Activated naive CD4-positive, alpha-beta T cell treated with anti-CD3 and anti-CD28 coated beads for 36 hours (primary cell): ENCODE data around the gene MEI4. TPM values are rescaled to one million over a fixed set of nuclear protein-coding genes. Genes with fewer than 3 reads are reported as not detected.

Experiments
- CTCF ChIA-PET: fragments of 350-600 bp; sonication (Branson Sonifier 250); formaldehyde crosslinking; loops from one replicate; lab custom pipeline; 2021; ENCODE audit warnings: antibody characterized with exemption; lab: Charles Lee
- DNase-seq: peaks from one replicate; pipeline ENCODE4 v3.0.0-alpha.2; 2020
- H3K27ac Mint-ChIP-seq: one replicate; pipeline ENCODE4 v1.8.0; 2021; ENCODE audit warnings: mild to moderate bottlenecking, mixed read lengths
- H3K27me3 Mint-ChIP-seq: one replicate; pipeline ENCODE4 v1.8.0; 2021; ENCODE audit warnings: low read depth, mixed read lengths
- H3K36me3 Mint-ChIP-seq: one replicate; pipeline ENCODE4 v1.8.0; 2021; ENCODE audit warnings: low read depth, mixed read lengths
- H3K4me1 Mint-ChIP-seq: one replicate; pipeline ENCODE4 v1.8.0; 2021; ENCODE audit warnings: low read depth, mixed read lengths
- H3K4me3 Mint-ChIP-seq: one replicate; pipeline ENCODE4 v1.8.0; 2021; ENCODE audit warnings: mild to moderate bottlenecking, moderate library complexity, mixed read lengths
- H3K9me3 Mint-ChIP-seq: one replicate; pipeline ENCODE4 v1.8.0; 2021; ENCODE audit warnings: mixed read lengths
- intact Hi-C: fragments of 100-400 bp; cut with micrococcal nuclease; formaldehyde crosslinking; loops from one replicate; pipeline ENCODE4 v1.15.1; 2023
- total RNA-seq, 2 experiments: library from RNA; stranded (reverse); gene quantifications; one replicate each; pipeline ENCODE4 v1.2.3, GENCODE V29; 2021

Gene MEI4
- total RNA-seq, 2 experiments from 2014 or later, result not detected

DNA sequence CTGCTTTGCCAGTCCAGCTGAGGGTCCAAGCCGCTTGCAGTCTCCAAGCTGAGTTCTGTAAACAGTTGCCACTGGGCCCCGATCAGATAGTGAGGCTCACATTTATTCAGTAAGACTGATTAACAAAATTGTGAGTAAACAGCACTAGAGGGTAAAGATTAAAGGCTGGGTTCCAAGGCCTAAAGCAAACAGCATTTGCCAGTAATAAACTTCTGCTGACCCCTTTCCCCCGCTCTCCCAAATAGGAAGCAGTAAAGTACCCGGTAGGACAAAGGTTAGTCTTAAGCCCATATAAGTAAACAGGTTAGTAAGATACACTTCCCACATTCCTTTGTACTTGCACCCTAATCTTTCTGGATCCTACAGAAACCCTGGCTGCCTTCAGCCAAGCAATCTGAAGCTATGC is 181.8 kb downstream of the MEI4 start:
- H3K27ac Mint-ChIP-seq, result no peak overlapping the region
- H3K4me3 Mint-ChIP-seq, result no peak overlapping the region
- H3K27me3 Mint-ChIP-seq, result no peaks in the 10 kb centered on the region
- no peaks in the 10 kb centered on the region for H3K36me3 Mint-ChIP-seq
- H3K4me1 Mint-ChIP-seq, result no peaks in the 10 kb centered on the region
- DNase-seq, result no peak
- H3K9me3 Mint-ChIP-seq, result no peaks in the 10 kb centered on the region
- CTCF ChIA-PET, result no interaction called here
- intact Hi-C loops, result no loop called here

DNA sequence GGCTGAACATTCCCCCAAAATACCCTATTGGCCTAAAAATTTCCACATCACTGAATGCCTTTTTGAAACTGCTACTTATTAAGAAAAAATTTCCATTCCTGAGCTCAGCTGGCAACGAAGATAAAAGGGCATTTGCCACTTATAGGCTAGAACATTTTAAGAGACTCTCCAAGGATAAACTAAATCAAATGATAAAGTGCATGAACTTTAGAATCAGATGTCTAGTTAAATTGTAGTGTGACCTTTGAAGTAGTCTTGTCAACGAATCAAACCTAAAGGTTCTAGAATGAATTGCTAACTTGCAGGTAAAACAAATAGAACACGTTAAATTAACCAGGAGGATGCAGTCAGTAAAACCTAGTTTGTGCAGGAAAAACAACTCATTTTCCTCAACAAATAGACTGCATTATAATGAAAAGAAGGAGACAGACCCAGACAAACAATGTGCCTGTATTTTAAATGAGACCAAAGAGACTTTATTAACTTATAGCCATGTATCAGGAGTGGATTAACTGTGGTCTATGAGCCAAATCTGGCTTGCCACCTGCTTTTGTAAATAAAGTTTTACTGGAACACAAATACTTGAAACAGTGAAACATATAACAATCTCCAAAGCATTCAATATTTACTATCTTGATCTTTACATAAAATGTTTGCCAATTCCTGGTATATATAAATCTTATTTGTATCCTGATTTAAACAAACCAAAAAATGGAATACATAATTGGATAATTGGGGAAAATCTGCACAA is 184.4 kb downstream of the MEI4 start:
- Mint-ChIP-seq H3K4me3 (no peak overlapping the region), H3K9me3 (no peaks in the 10 kb centered on the region), H3K27ac (no peak overlapping the region), H3K27me3 (no peaks in the 10 kb centered on the region), H3K4me1 (no peaks in the 10 kb centered on the region), H3K36me3 (no peaks in the 10 kb centered on the region)
- CTCF ChIA-PET, result interaction anchor here (0.7 kb wide), 1 partner anchor 83 kb away, joined by 3 read pairs; no protein-coding TSS in a partner anchor
- DNase-seq, result no peak
- intact Hi-C loops, result no loop called here

DNA sequence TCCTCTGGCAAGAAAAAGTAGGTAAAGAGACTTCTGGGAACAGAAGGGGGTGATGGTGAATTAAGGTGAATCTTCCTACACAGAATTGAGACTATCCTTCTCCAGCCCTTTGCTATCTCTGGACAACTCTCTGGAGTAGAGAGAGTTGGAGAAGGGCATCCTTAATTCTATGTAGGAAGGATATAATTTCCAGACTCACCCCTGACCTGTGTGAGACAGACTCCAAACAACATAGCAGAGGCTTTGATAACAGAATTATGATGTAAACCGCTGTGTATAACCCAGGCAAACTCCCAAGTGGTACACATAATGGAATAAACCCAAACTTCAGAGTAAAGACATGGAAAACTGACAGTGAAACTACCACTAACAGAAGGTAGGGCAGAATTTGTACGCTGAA is 186.5 kb downstream of the MEI4 start:
- no peak overlapping the region for H3K27ac Mint-ChIP-seq
- DNase-seq, result no peak
- intact Hi-C loops, result no loop called here
- H3K27me3 Mint-ChIP-seq, result no peaks in the 10 kb centered on the region
- CTCF ChIA-PET, result no interaction called here
- H3K36me3 Mint-ChIP-seq, result no peaks in the 10 kb centered on the region
- no peak overlapping the region for H3K4me3 Mint-ChIP-seq
- H3K4me1 Mint-ChIP-seq, result no peaks in the 10 kb centered on the region
- no peaks in the 10 kb centered on the region for H3K9me3 Mint-ChIP-seq

DNA sequence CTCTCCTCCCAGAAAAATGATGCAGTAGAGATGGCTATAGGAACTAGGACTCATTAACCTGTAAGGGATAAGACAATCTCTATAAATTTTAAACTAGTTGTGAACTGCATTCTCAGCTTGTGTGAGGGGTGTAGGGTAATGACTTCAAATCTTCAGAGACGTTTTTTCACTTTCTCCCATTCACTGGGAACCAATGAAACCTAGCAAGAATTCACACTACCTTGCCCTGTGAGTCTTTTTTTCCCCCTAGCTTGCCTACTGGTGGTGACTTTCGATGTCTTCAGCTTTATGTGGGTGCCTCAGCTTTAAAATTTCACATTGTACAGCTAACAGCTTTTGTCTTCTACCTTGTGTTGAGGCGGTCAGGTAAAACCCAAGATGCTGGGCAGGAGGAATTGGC is 192.0 kb downstream of the MEI4 start:
- no peaks in the 10 kb centered on the region for H3K4me1 Mint-ChIP-seq
- intact Hi-C loops, result no loop called here

DNA sequence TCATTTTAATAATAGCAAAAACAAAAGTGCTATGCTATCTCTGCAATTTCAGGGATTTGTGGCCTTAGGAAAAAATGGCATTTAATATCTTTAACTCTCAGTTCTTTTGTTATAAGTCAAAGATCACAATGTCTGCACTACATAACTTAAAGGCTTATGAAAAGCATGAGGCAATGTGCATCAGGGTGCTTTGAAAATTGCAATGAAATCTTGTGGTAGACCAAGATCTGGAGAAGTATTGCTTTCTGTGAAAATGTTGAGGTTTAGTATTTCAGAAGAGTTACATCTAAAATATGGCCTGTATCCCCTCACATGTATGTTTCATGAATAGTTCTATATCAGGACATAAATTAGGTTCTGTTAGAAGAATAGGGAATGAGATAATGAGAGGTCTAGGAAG is 200.6 kb downstream of the MEI4 start:
- peaks cover 2% of the 10 kb centered on the region for H3K9me3 Mint-ChIP-seq
- no peak for DNase-seq
- intact Hi-C loops, result no loop called here
- H3K36me3 Mint-ChIP-seq, result no peaks in the 10 kb centered on the region
- no peak overlapping the region for H3K27ac Mint-ChIP-seq
- H3K27me3 Mint-ChIP-seq, result no peaks in the 10 kb centered on the region
- H3K4me1 Mint-ChIP-seq, result no peaks in the 10 kb centered on the region
- CTCF ChIA-PET, result interaction anchor here (0.5 kb wide), 1 partner anchor 1854 kb away, joined by 3 read pairs; no protein-coding TSS in a partner anchor
- no peak overlapping the region for H3K4me3 Mint-ChIP-seq

More for the DNA sequence above, 192.0 kb downstream of the MEI4 start:
- Mint-ChIP-seq H3K36me3 (no peaks in the 10 kb centered on the region), H3K27me3 (no peaks in the 10 kb centered on the region), H3K27ac (no peak overlapping the region), H3K9me3 (peaks cover 2% of the 10 kb centered on the region), H3K4me3 (no peak overlapping the region)
- DNase-seq, result no peak
- CTCF ChIA-PET, result no interaction called here

DNA sequence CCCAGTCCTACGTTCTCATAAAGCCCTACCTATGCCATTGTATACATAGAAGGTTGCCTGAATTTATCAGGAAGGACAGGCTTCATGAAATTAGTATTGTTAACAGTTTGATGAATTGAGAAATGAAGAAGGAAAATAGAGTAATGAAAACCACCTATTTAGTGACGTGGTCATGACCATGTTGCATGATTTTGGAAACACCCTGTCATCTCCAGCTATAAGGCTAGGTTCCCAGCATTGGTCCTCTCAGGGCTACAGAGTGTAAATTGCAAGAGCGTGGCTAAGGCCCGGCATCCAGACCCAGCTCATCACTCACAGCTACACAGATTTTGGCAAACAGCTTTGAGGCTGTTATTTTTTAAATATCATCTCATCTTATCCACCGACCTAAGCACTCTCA is 203.6 kb downstream of the MEI4 start:
- no peaks in the 10 kb centered on the region for H3K9me3 Mint-ChIP-seq
- DNase-seq, result no peak
- no peak overlapping the region for H3K4me3 Mint-ChIP-seq
- H3K36me3 Mint-ChIP-seq, result no peaks in the 10 kb centered on the region
- CTCF ChIA-PET, result no interaction called here
- no peaks in the 10 kb centered on the region for H3K27me3 Mint-ChIP-seq
- no peak overlapping the region for H3K27ac Mint-ChIP-seq
- no peaks in the 10 kb centered on the region for H3K4me1 Mint-ChIP-seq
- intact Hi-C loops, result no loop called here

DNA sequence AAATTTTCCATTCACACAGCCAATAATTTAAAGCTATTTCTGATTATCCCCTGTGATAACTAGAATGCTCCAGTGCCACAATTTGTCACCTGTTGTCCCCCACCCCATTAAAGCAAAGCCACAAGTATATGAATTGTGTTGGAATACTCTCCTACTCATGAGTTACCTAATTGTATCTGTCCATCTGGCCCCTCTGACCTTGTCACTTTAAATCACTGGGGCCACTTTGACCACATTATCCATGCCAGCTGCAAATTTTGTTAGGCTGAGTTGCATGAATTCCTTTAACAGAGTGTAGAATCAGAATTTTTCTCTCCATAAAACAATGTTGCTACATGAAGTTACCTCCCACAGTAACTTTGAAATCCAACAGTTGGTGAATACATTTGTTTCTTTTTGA is 204.6 kb downstream of the MEI4 start:
- no peaks in the 10 kb centered on the region for H3K4me1 Mint-ChIP-seq
- no peaks in the 10 kb centered on the region for H3K36me3 Mint-ChIP-seq
- no peaks in the 10 kb centered on the region for H3K9me3 Mint-ChIP-seq
- H3K4me3 Mint-ChIP-seq, result no peak overlapping the region
- DNase-seq, result no peak
- CTCF ChIA-PET, result no interaction called here
- no peak overlapping the region for H3K27ac Mint-ChIP-seq
- intact Hi-C loops, result no loop called here
- no peaks in the 10 kb centered on the region for H3K27me3 Mint-ChIP-seq

DNA sequence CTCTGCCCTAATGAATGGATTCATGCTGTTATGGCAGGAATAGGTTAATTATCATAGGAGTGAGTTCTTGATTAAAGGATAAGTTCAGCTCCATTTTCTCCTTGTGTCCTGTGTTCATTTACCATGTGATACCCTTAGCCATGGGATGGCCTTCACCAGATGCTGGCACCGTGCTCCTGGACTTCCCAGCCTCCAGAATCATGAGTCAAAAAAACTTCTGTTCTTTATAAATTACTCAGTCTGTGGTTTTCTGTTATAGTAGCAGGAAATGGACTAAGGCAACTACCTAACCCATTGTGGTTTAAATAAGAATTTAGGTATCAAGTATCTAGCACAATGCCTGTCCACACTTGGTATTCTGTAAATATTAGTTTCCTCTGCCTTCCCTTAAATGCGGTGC is 223.5 kb downstream of the MEI4 start:
- no peaks in the 10 kb centered on the region for H3K4me1 Mint-ChIP-seq
- peaks cover 11% of the 10 kb centered on the region for H3K9me3 Mint-ChIP-seq
- H3K36me3 Mint-ChIP-seq, result no peaks in the 10 kb centered on the region
- intact Hi-C loops, result no loop called here
- H3K27me3 Mint-ChIP-seq, result no peaks in the 10 kb centered on the region
- CTCF ChIA-PET, result no interaction called here
- no peak for DNase-seq
- H3K4me3 Mint-ChIP-seq, result no peak overlapping the region
- no peak overlapping the region for H3K27ac Mint-ChIP-seq

DNA sequence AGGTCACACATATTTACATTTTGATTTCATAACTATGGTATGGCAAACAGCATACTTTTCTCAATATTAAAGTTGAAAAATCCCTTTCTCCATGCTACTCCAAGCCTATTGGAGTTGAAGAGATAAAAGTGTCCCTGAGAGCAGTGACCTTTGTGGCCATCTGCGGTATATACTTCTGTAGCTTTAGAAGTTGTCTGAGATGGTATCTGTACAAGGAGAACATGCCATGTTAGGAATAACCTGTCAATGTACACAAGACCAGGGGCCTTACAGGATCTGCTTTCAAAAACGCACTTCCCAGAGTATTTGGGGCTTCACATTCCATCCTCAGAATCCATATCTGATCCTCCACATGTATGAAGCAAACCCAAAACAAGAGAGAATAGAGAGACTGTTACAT is 226.7 kb downstream of the MEI4 start:
- intact Hi-C loops, result no loop called here
- H3K9me3 Mint-ChIP-seq, result peaks cover 6% of the 10 kb centered on the region
- no peaks in the 10 kb centered on the region for H3K27me3 Mint-ChIP-seq
- no peak overlapping the region for H3K27ac Mint-ChIP-seq
- CTCF ChIA-PET, result no interaction called here
- H3K4me1 Mint-ChIP-seq, result no peaks in the 10 kb centered on the region
- no peak for DNase-seq
- no peak overlapping the region for H3K4me3 Mint-ChIP-seq
- H3K36me3 Mint-ChIP-seq, result no peaks in the 10 kb centered on the region

DNA sequence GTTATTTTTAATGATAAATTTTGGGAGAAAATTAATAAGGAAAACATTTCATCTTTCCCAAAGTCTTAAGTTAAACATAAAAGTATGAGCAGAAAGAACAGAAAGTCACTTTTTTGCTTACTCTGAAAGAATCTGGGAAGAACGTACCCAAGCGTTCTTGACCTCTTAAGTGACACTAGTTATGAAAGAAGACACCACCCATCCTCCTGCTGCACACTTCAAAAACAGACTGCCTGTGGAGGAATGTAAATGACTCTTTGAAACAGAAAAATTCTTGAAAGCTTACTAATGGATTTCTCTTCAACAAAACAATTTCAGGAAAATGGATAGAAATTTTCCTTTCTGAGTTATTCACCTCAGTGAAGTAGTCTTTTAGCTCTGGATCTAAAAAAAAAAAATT is 227.7 kb downstream of the MEI4 start:
- CTCF ChIA-PET, result no interaction called here
- intact Hi-C loops, result no loop called here
- no peaks in the 10 kb centered on the region for H3K36me3 Mint-ChIP-seq
- no peak overlapping the region for H3K4me3 Mint-ChIP-seq
- no peak for DNase-seq
- H3K27ac Mint-ChIP-seq, result no peak overlapping the region
- no peaks in the 10 kb centered on the region for H3K4me1 Mint-ChIP-seq
- H3K9me3 Mint-ChIP-seq, result peaks cover 3% of the 10 kb centered on the region
- H3K27me3 Mint-ChIP-seq, result no peaks in the 10 kb centered on the region

DNA sequence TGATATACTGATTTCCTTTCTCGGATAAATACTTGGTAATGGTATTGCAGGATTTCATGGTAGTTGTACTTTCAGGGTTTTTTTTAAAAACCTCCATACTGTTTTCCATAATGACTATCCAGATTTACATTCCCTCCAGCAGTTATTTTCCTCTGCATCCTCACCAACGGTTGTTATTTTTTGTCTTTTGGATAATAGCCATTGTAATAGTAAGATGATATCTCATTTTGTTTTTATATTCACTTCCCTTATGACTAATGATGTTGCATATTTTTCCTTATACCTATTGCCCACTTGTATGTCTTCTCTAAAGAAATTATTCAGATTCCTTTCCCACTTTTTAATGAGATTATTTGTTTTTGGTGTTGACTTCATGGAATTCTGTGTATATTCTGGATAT is 231.0 kb downstream of the MEI4 start:
- Mint-ChIP-seq H3K36me3 (no peaks in the 10 kb centered on the region), H3K27me3 (no peaks in the 10 kb centered on the region), H3K27ac (no peak overlapping the region), H3K4me3 (no peak overlapping the region), H3K4me1 (no peaks in the 10 kb centered on the region), H3K9me3 (peaks cover 3% of the 10 kb centered on the region)
- CTCF ChIA-PET, result no interaction called here
- intact Hi-C loops, result no loop called here
- DNase-seq, result no peak

DNA sequence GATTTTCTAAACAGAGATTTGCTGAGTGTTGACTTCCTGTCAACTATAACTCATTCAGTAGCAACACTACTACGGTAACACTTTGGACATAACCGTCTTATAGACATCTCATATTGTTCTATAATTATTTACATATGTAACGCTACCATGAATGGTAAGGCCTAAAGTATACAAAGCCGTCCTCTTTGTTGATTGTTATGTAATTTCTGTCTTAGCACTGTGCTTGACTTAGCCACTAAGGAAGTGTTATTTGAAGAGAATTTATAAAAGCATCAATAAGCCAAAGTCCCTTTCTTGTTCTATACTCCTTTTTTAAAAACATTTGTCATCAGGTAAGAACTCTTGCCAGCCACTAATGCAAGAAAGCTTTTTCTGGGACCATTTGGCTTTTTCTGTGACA is 240.6 kb downstream of the MEI4 start:
- CTCF ChIA-PET, result no interaction called here
- H3K27me3 Mint-ChIP-seq, result no peaks in the 10 kb centered on the region
- peaks cover 14% of the 10 kb centered on the region for H3K9me3 Mint-ChIP-seq
- H3K4me3 Mint-ChIP-seq, result no peak overlapping the region
- no peak overlapping the region for H3K27ac Mint-ChIP-seq
- H3K4me1 Mint-ChIP-seq, result no peaks in the 10 kb centered on the region
- DNase-seq, result no peak
- H3K36me3 Mint-ChIP-seq, result no peaks in the 10 kb centered on the region
- intact Hi-C loops, result no loop called here

DNA sequence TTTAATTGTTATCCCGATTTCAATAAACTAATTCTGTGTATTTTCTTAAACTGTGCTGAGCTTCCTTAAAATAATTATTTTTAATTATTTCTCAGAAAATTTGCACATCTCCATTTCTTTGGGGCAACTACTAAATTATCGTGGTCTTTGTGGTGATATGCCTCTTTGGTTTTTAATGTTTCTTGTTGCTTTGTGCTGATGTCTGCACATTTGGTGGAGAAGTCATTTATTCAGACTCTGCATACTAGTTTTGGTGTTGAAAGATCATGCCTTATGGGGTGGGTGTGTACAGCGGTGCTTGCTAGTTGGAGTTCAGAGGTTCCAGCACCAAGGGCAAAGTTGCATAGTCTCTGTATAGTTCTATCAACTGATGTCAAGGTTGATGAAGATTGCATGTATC is 253.2 kb downstream of the MEI4 start:
- no peaks in the 10 kb centered on the region for H3K4me1 Mint-ChIP-seq
- DNase-seq, result no peak
- no peaks in the 10 kb centered on the region for H3K36me3 Mint-ChIP-seq
- CTCF ChIA-PET, result no interaction called here
- H3K27me3 Mint-ChIP-seq, result no peaks in the 10 kb centered on the region
- intact Hi-C loops, result no loop called here
- peaks cover 15% of the 10 kb centered on the region for H3K9me3 Mint-ChIP-seq
- no peak overlapping the region for H3K4me3 Mint-ChIP-seq
- no peak overlapping the region for H3K27ac Mint-ChIP-seq
